HepG2 (cell line): ENCODE results near the gene DDIAS. TPM values are rescaled to one million over a fixed set of nuclear protein-coding genes. Genes with fewer than 3 reads are reported as not detected.
A peak's percentile ranks its signal among the peaks of the same experiment; 100 is the strongest.

Experiments used
- ETS1 ChIP-seq: sonication (generic); formaldehyde crosslinking; IDR thresholded peaks from 2 replicates; pipeline ENCODE4 v1.4.0; 2020; ENCODE audit warnings: missing genetic modification reagents
- SKI ChIP-seq: fragments of 450-650 bp; IDR thresholded peaks from one replicate; pipeline ENCODE4 v1.6.1; 2018; ENCODE audit warnings: mild to moderate bottlenecking; ENCODE audit not compliant: partially characterized antibody
- SRF ChIP-seq: IDR thresholded peaks from 2 replicates; pipeline ENCODE4 v1.6.1; 2011; ENCODE audit warnings: mild to moderate bottlenecking, low read depth, low read length, moderate library complexity
- TCF7 ChIP-seq: sonication (generic); IDR thresholded peaks from 2 replicates; pipeline ENCODE4 v1.6.1; 2016; ENCODE audit warnings: antibody characterized with exemption, low read depth
- THAP11 ChIP-seq: IDR thresholded peaks from 2 replicates; pipeline ENCODE4 v1.6.1; 2016; ENCODE audit warnings: missing biosample characterization, missing genetic modification reagents
- ZBTB2 ChIP-seq: sonication (generic); formaldehyde crosslinking; IDR thresholded peaks from 2 replicates; pipeline ENCODE4 v1.8.0; 2022; ENCODE audit warnings: low read depth, missing genetic modification reagents
- ZBTB44 ChIP-seq: sonication (generic); formaldehyde crosslinking; IDR thresholded peaks from 2 replicates; pipeline ENCODE4 v1.4.0; 2020; ENCODE audit warnings: missing genetic modification reagents
- ZHX2 ChIP-seq, 2 experiments: sonication (generic) in 1 of 2; formaldehyde crosslinking in 1 of 2; IDR thresholded peaks; 2 replicates each; pipeline versions ENCODE4 v1.6.1 to v1.9.0; 2014 to 2022; ENCODE audit warnings: antibody characterized with exemption in 1 of 2, borderline replicate concordance in 1 of 2, inconsistent platforms in 1 of 2, low read depth in 1 of 2, missing genetic modification reagents in 1 of 2
- ZNF224 ChIP-seq: sonication (generic); formaldehyde crosslinking; IDR thresholded peaks from 2 replicates; pipeline ENCODE4 v1.5.0; 2020; ENCODE audit warnings: mild to moderate bottlenecking, missing genetic modification reagents
- ZNF337 ChIP-seq: sonication (generic); formaldehyde crosslinking; IDR thresholded peaks from 2 replicates; pipeline ENCODE4 v1.5.1; 2020; ENCODE audit warnings: missing genetic modification reagents, low read depth, mild to moderate bottlenecking, borderline replicate concordance
- ZNF615 ChIP-seq: sonication (generic); formaldehyde crosslinking; IDR thresholded peaks from 2 replicates; pipeline ENCODE4 v1.5.0; 2020; ENCODE audit warnings: mild to moderate bottlenecking, missing genetic modification reagents, borderline replicate concordance
- ZNF747 ChIP-seq: sonication (generic); formaldehyde crosslinking; IDR thresholded peaks from 2 replicates; pipeline ENCODE4 v1.8.1; 2023; ENCODE audit warnings: missing genetic modification reagents, mild to moderate bottlenecking, borderline replicate concordance
- ZNF770 ChIP-seq: sonication (generic); formaldehyde crosslinking; IDR thresholded peaks from 2 replicates; pipeline ENCODE4 v1.5.0; 2020; ENCODE audit warnings: mild to moderate bottlenecking, missing genetic modification reagents
- ZNF775 ChIP-seq: sonication (generic); formaldehyde crosslinking; IDR thresholded peaks from 2 replicates; pipeline ENCODE4 v1.4.0; 2020; ENCODE audit warnings: missing genetic modification reagents, mild to moderate bottlenecking, moderate library complexity, borderline replicate concordance
- polyA plus RNA-seq, 8 experiments: library from polyadenylated mRNA; depleted of rRNA in 3 of 8; stranded (reverse) in 7 of 8; unstranded in 1 of 8; fragments of >200 nt; fragmentation: Illumina TruSeq in 4 of 8; extraction: Trizol in 4 of 8; gene quantifications; 2 replicates each; pipeline versions ENCODE4 v1.2.1 to v1.2.3, GENCODE V29; 2011 to 2016; ENCODE audit warnings: low read depth in 4 of 8, missing spikeins in 1 of 8, mixed read lengths in 1 of 8; ENCODE audit not compliant: insufficient read depth in 1 of 8
- total RNA-seq, 5 experiments: library from RNA; depleted of rRNA; stranded (reverse); fragments of >200 nt; fragmentation: Illumina TruSeq; extraction: Trizol; gene quantifications; 2 replicates each; pipeline ENCODE4 v1.2.3, GENCODE V29; 2016; ENCODE audit warnings: low read depth in 1 of 5

DDIAS gene
- total and polyA plus RNA-seq, 2 of the 13 experiments (the other 11 are each of a cell fraction or from before 2014, with no cell fraction given), result 3.5 to 13.0 TPM

- no peak for TF ChIP-seq ZHX2 (IDR thresholded peaks at IDR 0.05; ENCODE audit: low read depth)
- TF ChIP-seq ZHX2 (CRISPR knock-in tag; IDR thresholded peaks at IDR 0.05; ENCODE audit: borderline replicate concordance), result no peak
- TF ChIP-seq ZNF775 (CRISPR knock-in tag), result 0 out of 2 replicates have a peak, but pooled peaks have one; percentile 20
- TF ChIP-seq ZBTB2, result no peak
- peak; percentile 61; the same call in 1 of the 2 replicates for TF ChIP-seq THAP11 (CRISPR knock-in tag)
- no peak for TF ChIP-seq ZNF224 (CRISPR knock-in tag)
- 0 out of 2 replicates have a peak, but pooled peaks have one; percentile 15 for TF ChIP-seq TCF7
- TF ChIP-seq SRF, result no peak
- no peak for TF ChIP-seq ETS1 (CRISPR knock-in tag)
- TF ChIP-seq ZNF615 (CRISPR knock-in tag), result no peak
- no peak for TF ChIP-seq SKI
- TF ChIP-seq ZNF770 (CRISPR knock-in tag), result peak; percentile 77
- TF ChIP-seq ZNF747 (CRISPR knock-in tag), result no peak
- no peak for TF ChIP-seq ZNF337 (CRISPR knock-in tag)
- TF ChIP-seq ZBTB44, result no peak; the same call in 1 of the 2 replicates
These were observed 1.0 kb upstream of the DDIAS start, which contains the start of gene PRCP (continued) for GRCh38 chr11:82900277-82901164.
